Neuronal stem cell (in vitro differentiated cells): ENCODE measurements around the gene RASD2.
"Not testable (repeated sequence)": the region's sequence is repeated elsewhere in the genome, so short reads cannot be mapped to it uniquely, and the experiment has no call there.

Experiments used
- DNase-seq: peaks from one replicate; pipeline ENCODE4 v3.0.0-alpha.2; 2013; ENCODE audit warnings: low spot score
- H2AFZ ChIP-seq: one replicate; pipeline ENCODE4 v1.6.1; 2013; ENCODE audit warnings: mild to moderate bottlenecking, low read length, inconsistent platforms
- H2AK5ac ChIP-seq: 2 replicates; pipeline ENCODE4 v1.6.1; 2013; ENCODE audit warnings: low read depth, mild to moderate bottlenecking, inconsistent platforms, low read length, moderate library complexity, mixed read lengths
- H2BK120ac ChIP-seq: 2 replicates; pipeline ENCODE4 v1.6.1; 2013; ENCODE audit warnings: low read depth, mild to moderate bottlenecking, inconsistent platforms, low read length, moderate library complexity, mixed read lengths
- H2BK12ac ChIP-seq: one replicate; pipeline ENCODE4 v1.6.1; 2013; ENCODE audit warnings: low read length, inconsistent platforms
- H2BK15ac ChIP-seq: 2 replicates; pipeline ENCODE4 v1.6.1; 2013; ENCODE audit warnings: mild to moderate bottlenecking, low read length, inconsistent platforms, mixed read lengths
- H2BK5ac ChIP-seq: one replicate; pipeline ENCODE4 v1.6.1; 2013; ENCODE audit warnings: inconsistent platforms, mild to moderate bottlenecking, low read length, moderate library complexity
- H3K14ac ChIP-seq: one replicate; pipeline ENCODE4 v1.6.1; 2013; ENCODE audit warnings: low read length, inconsistent platforms
- H3K18ac ChIP-seq: 2 replicates; pipeline ENCODE4 v1.6.1; 2013; ENCODE audit warnings: low read length, inconsistent platforms
- H3K23ac ChIP-seq: 2 replicates; pipeline ENCODE4 v1.6.1; 2013; ENCODE audit warnings: low read depth, mild to moderate bottlenecking, mixed read lengths, low read length, inconsistent platforms; ENCODE audit not compliant: poor library complexity
- H3K27ac ChIP-seq: replicated peaks from 3 replicates; pipeline ENCODE4 v1.5.1; 2013; ENCODE audit warnings: low read length, inconsistent platforms
- H3K27me3 ChIP-seq, 3 experiments: 2 replicates each; pipeline ENCODE4 v1.6.1; 2013; ENCODE audit warnings: low read length in 3 of 3, mild to moderate bottlenecking in 2 of 3, inconsistent platforms in 1 of 3, low read depth in 1 of 3, mixed read lengths in 1 of 3, moderate library complexity in 1 of 3; ENCODE audit not compliant: control insufficient read depth in 3 of 3, insufficient read depth in 3 of 3
- H3K36me3 ChIP-seq, 2 donors: replicated peaks in 1 of 2; 2 replicates each; pipeline ENCODE4 v1.6.1; 2013; ENCODE audit warnings: low read length in 2 of 2; ENCODE audit not compliant: control insufficient read depth in 2 of 2, insufficient read depth in 2 of 2
- H3K4ac ChIP-seq: 2 replicates; pipeline ENCODE4 v1.6.1; 2013; ENCODE audit warnings: inconsistent platforms, mild to moderate bottlenecking, low read length, moderate library complexity
- H3K4me1 ChIP-seq, 2 donors: 1 replicate in 1 of 2; 2 replicates in 1 of 2; pipeline ENCODE4 v1.6.1; 2013; ENCODE audit warnings: low read length in 2 of 2, low read depth in 1 of 2; ENCODE audit not compliant: control insufficient read depth in 2 of 2, insufficient read depth in 1 of 2
- H3K4me2 ChIP-seq: one replicate; pipeline ENCODE4 v1.6.1; 2013; ENCODE audit warnings: mild to moderate bottlenecking, low read length, inconsistent platforms; ENCODE audit not compliant: insufficient read depth, poor library complexity, severe bottlenecking
- H3K4me3 ChIP-seq, 2 donors: 2 replicates each; pipeline ENCODE4 v1.5.1; 2013; ENCODE audit warnings: low read length in 2 of 2, mild to moderate bottlenecking in 2 of 2, inconsistent platforms in 1 of 2, moderate library complexity in 1 of 2
- H3K79me1 ChIP-seq: one replicate; pipeline ENCODE4 v1.6.1; 2013; ENCODE audit warnings: low read depth, mild to moderate bottlenecking, inconsistent platforms, low read length, moderate library complexity
- H3K9ac ChIP-seq: one replicate; pipeline ENCODE4 v1.6.1; 2013; ENCODE audit warnings: mild to moderate bottlenecking, low read depth, low read length, inconsistent platforms; ENCODE audit not compliant: poor library complexity
- H3K9me3 ChIP-seq, 2 donors: replicated peaks in 1 of 2; 2 replicates each; pipeline versions ENCODE3 to v1.6.1; 2013; ENCODE audit warnings: low read length in 2 of 2, mild to moderate bottlenecking in 2 of 2, inconsistent platforms in 1 of 2, low read depth in 1 of 2, mixed read lengths in 1 of 2, moderate library complexity in 1 of 2; ENCODE audit not compliant: control insufficient read depth in 2 of 2, insufficient read depth in 1 of 2
- H4K8ac ChIP-seq: one replicate; pipeline ENCODE4 v1.6.1; 2013; ENCODE audit warnings: low read depth, mild to moderate bottlenecking, inconsistent platforms, low read length, moderate library complexity
- H4K91ac ChIP-seq: one replicate; pipeline ENCODE4 v1.6.1; 2013; ENCODE audit warnings: low read length, low read depth, mild to moderate bottlenecking, inconsistent platforms; ENCODE audit not compliant: poor library complexity
- WGBS, 2 donors: extraction: QIAGEN DNeasy Blood & Tissue Kit; methylation state at CpG; one replicate each; pipeline ENCODE4 v1.1.7; 2013; ENCODE audit warnings: missing lambda C conversion rate in 2 of 2, mixed read lengths in 1 of 2; ENCODE audit not compliant: insufficient read length in 2 of 2, insufficient replicate concordance in 1 of 2; ENCODE audit errors: extremely low coverage in 2 of 2; 5-methylcytosine and 5-hydroxymethylcytosine counted together

Gene RASD2

GRCh38 chr22:35502836-35503235, 37.8 kb upstream of the RASD2 start:
- H4K91ac ChIP-seq, result no peak overlapping the region

GRCh38 chr22:35505399-35506258, 35.0 kb upstream of the RASD2 start:
- Histone ChIP-seq H3K4me3 (no peak overlapping the region), H3K4me1 (peaks cover 0 to 7% of the 10 kb centered on the region in 2 donors), H4K8ac (no peak overlapping the region), H2BK5ac (no peak overlapping the region), H2BK12ac (no peak overlapping the region), H3K9me3 (peaks cover 0 to 2% of the 10 kb centered on the region in 2 donors), H3K18ac (no peak overlapping the region), H3K27me3 (peaks cover 0 to 3% (median 0%) of the 10 kb centered on the region in 3 experiments), H2BK15ac (no peak overlapping the region), H3K9ac (no peak overlapping the region), H2AFZ (no peak overlapping the region), H3K14ac (no peak overlapping the region), H3K36me3 (no peaks in the 10 kb centered on the region), H3K4ac (no peak overlapping the region), H2AK5ac (no peak overlapping the region), H3K27ac (no peak overlapping the region), H2BK120ac (no peak overlapping the region), H4K91ac (no peak overlapping the region), H3K23ac (no peak overlapping the region), H3K79me1 (no peaks in the 10 kb centered on the region), H3K4me2 (no peak overlapping the region)
- WGBS, 2 donors, result no CpG with 5 or more reads among the region's 7 CpGs
- DNase-seq, result no peak

More at GRCh38 chr22:35502836-35503235, 37.8 kb upstream of the RASD2 start:
- Histone ChIP-seq H3K4me1 (peaks cover 0 to 7% of the 10 kb centered on the region in 2 donors), H3K79me1 (no peaks in the 10 kb centered on the region), H2BK15ac (no peak overlapping the region), H3K36me3 (no peaks in the 10 kb centered on the region), H3K27me3 (peaks cover 0 to 3% (median 0%) of the 10 kb centered on the region in 3 experiments), H2BK12ac (no peak overlapping the region), H3K23ac (no peak overlapping the region), H2AK5ac (no peak overlapping the region), H3K9me3 (peaks cover 0 to 2% of the 10 kb centered on the region in 2 donors), H2BK120ac (no peak overlapping the region), H3K4me3 (no peak overlapping the region), H3K4ac (no peak overlapping the region), H3K9ac (no peak overlapping the region), H2BK5ac (no peak overlapping the region), H2AFZ (no peak overlapping the region), H4K8ac (no peak overlapping the region), H3K4me2 (no peak overlapping the region), H3K18ac (no peak overlapping the region), H3K14ac (no peak overlapping the region), H3K27ac (no peak overlapping the region)
- no CpG with 5 or more reads among the region's 3 CpGs for WGBS, 2 donors
- no peak for DNase-seq

GRCh38 chr22:35506259-35506570, 34.4 kb upstream of the RASD2 start:
- Histone ChIP-seq H4K91ac (no peak overlapping the region), H3K27ac (no peak overlapping the region), H3K18ac (no peak overlapping the region), H3K9me3 (peaks cover 0 to 2% of the 10 kb centered on the region in 2 donors), H2BK5ac (no peak overlapping the region), H2BK120ac (no peak overlapping the region), H3K4me2 (no peak overlapping the region), H2AFZ (no peak overlapping the region), H2BK12ac (no peak overlapping the region), H3K4me1 (peaks cover 0 to 7% of the 10 kb centered on the region in 2 donors), H3K27me3 (peaks cover 0 to 3% (median 0%) of the 10 kb centered on the region in 3 experiments), H3K4me3 (no peak overlapping the region), H2BK15ac (no peak overlapping the region), H3K9ac (no peak overlapping the region), H2AK5ac (no peak overlapping the region), H3K23ac (no peak overlapping the region), H4K8ac (no peak overlapping the region), H3K4ac (no peak overlapping the region), H3K79me1 (no peaks in the 10 kb centered on the region), H3K14ac (no peak overlapping the region), H3K36me3 (no peaks in the 10 kb centered on the region)
- WGBS, 2 donors, result no CpG with 5 or more reads among the region's 2 CpGs
- DNase-seq, result no peak

- not testable (repeated sequence) for H3K27ac ChIP-seq, H2BK120ac ChIP-seq, H3K4me1 ChIP-seq, H3K14ac ChIP-seq, H3K4me2 ChIP-seq, H3K4ac ChIP-seq, H2AK5ac ChIP-seq, H2AFZ ChIP-seq, H3K23ac ChIP-seq, H3K18ac ChIP-seq, H4K8ac ChIP-seq, H3K9me3 ChIP-seq, H3K27me3 ChIP-seq, H4K91ac ChIP-seq, H3K9ac ChIP-seq, H3K36me3 ChIP-seq, H3K79me1 ChIP-seq, H3K4me3 ChIP-seq, H2BK5ac ChIP-seq, H2BK12ac ChIP-seq, H2BK15ac ChIP-seq, DNase-seq
- WGBS, 2 donors, result no CpG with 5 or more reads among the region's 7 CpGs
These were observed 32.8 kb upstream of the RASD2 start for GRCh38 chr22:35507851-35508250.
